ENCODE results near the gene MYO9B. TPM values are rescaled to one million over a fixed set of nuclear protein-coding genes. Genes with fewer than 3 reads are reported as not detected.

Gene MYO9B
- total and polyA plus RNA-seq, 2 of the 13 experiments (the other 11 are each of a cell fraction or from before 2014, with no cell fraction given) = 18.0 to 18.3 TPM

GRCh38 chr19:17242431-17243208, 167.0 kb downstream of the MYO9B start:
- in situ Hi-C loops (cut with HindIII; ENCODE audit: extremely low pct_ligation_motif_present, low pct_unique_long_range_greater_than_20kb) = no loop called here
- H3K9ac ChIP-seq (ENCODE audit: insufficient read depth, low read depth, low read length) = peak overlapping the region; percentile 90
- TF ChIP-seq POGZ (CRISPR knock-in tag; IDR thresholded peaks at IDR 0.05) = no peak
- TF ChIP-seq, protein P1, sequence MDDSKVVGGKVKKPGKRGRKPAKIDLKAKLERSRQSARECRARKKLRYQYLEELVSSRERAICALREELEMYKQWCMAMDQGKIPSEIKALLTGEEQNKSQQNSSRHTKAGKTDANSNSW (CRISPR knock-in tag; IDR thresholded peaks at IDR 0.05; ENCODE audit: borderline replicate concordance) = no peak
- no peak for TF ChIP-seq MAFG (CRISPR knock-in tag; IDR thresholded peaks at IDR 0.05)
- TF ChIP-seq TCF12 (IDR thresholded peaks at IDR 0.05) = no peak
- no peak for TF ChIP-seq TCF12 (CRISPR knock-in tag; IDR thresholded peaks at IDR 0.05)
- TF ChIP-seq, protein P2, sequence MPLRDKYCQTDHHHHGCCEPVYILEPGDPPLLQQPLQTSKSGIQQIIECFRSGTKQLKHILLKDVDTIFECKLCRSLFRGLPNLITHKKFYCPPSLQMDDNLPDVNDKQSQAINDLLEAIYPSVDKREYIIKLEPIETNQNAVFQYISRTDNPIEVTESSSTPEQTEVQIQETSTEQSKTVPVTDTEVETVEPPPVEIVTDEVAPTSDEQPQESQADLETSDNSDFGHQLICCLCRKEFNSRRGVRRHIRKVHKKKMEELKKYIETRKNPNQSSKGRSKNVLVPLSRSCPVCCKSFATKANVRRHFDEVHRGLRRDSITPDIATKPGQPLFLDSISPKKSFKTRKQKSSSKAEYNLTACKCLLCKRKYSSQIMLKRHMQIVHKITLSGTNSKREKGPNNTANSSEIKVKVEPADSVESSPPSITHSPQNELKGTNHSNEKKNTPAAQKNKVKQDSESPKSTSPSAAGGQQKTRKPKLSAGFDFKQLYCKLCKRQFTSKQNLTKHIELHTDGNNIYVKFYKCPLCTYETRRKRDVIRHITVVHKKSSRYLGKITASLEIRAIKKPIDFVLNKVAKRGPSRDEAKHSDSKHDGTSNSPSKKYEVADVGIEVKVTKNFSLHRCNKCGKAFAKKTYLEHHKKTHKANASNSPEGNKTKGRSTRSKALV (CRISPR knock-in tag; IDR thresholded peaks at IDR 0.05) = no peak
- no peak for TF ChIP-seq ZNF891 (CRISPR knock-in tag; IDR thresholded peaks at IDR 0.05)
- TF ChIP-seq CBFB (CRISPR knock-in tag; IDR thresholded peaks at IDR 0.05) = no peak
- TF ChIP-seq THYN1 (CRISPR knock-in tag; IDR thresholded peaks at IDR 0.05; ENCODE audit: borderline replicate concordance, low read depth) = no peak
- no peak for TF ChIP-seq ZNF20 (CRISPR knock-in tag; IDR thresholded peaks at IDR 0.05)
- TF ChIP-seq ZNF644 (CRISPR knock-in tag; IDR thresholded peaks at IDR 0.05; ENCODE audit: low read depth) = no peak
- TF ChIP-seq PCBP2 (optimal IDR thresholded peaks at IDR 0.05; ENCODE audit: low read depth, low read length, poor library complexity, severe bottlenecking) = no peak
- TF ChIP-seq, protein P3, sequence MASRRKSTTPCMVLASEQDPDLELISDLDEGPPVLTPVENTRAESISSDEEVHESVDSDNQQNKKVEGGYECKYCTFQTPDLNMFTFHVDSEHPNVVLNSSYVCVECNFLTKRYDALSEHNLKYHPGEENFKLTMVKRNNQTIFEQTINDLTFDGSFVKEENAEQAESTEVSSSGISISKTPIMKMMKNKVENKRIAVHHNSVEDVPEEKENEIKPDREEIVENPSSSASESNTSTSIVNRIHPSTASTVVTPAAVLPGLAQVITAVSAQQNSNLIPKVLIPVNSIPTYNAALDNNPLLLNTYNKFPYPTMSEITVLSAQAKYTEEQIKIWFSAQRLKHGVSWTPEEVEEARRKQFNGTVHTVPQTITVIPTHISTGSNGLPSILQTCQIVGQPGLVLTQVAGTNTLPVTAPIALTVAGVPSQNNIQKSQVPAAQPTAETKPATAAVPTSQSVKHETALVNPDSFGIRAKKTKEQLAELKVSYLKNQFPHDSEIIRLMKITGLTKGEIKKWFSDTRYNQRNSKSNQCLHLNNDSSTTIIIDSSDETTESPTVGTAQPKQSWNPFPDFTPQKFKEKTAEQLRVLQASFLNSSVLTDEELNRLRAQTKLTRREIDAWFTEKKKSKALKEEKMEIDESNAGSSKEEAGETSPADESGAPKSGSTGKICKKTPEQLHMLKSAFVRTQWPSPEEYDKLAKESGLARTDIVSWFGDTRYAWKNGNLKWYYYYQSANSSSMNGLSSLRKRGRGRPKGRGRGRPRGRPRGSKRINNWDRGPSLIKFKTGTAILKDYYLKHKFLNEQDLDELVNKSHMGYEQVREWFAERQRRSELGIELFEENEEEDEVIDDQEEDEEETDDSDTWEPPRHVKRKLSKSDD (CRISPR knock-in tag; IDR thresholded peaks at IDR 0.05; ENCODE audit: low read depth) = no peak
- peak; percentile 18; the same call in 1 of the 2 replicates for TF ChIP-seq ZFY (CRISPR knock-in tag; IDR thresholded peaks at IDR 0.05)
- no peak for TF ChIP-seq ZNF547 (CRISPR knock-in tag; IDR thresholded peaks at IDR 0.05)
- TF ChIP-seq REXO4 (CRISPR knock-in tag; IDR thresholded peaks at IDR 0.05; ENCODE audit: borderline replicate concordance) = no peak

More at GRCh38 chr19:17242431-17243208, 167.0 kb downstream of the MYO9B start:
- ChIA-PET CTCF (ENCODE audit: low intra/inter-chr PET ratio, low total read pairs) (no interaction called here), POLR2A (interaction anchor here (0.6 to 9.0 kb wide), 8 partner anchors 8 to 28 kb away, joined by 3 to 178 read pairs (median 20); partner anchors contain the start of genes BABAM1, OCEL1 and USE1)
- Histone ChIP-seq H3K9me3 (ENCODE audit: low read length) (no peaks in the 10 kb centered on the region), H3K79me2 (ENCODE audit: insufficient read depth, low read length) (peaks cover 58% of the 10 kb centered on the region), H4K20me1 (ENCODE audit: insufficient read depth, low read length) (peaks cover 27% of the 10 kb centered on the region; the same call in 1 of the 2 replicates), H3K4me2 (ENCODE audit: low read depth, low read length) (peak overlapping the region; percentile 99), H2AFZ (ENCODE audit: low read length) (no peak overlapping the region), H3K4me1 (ENCODE audit: insufficient read depth, low read length) (peaks cover 72% of the 10 kb centered on the region), H3K4me3 (replicated peaks in 1 of 3; ENCODE audit: insufficient read depth in 1 of 3, low read depth in 2 of 3, low read length in 3 of 3) (peak overlapping the region; percentile 87 to 92 (median 89)), H3K27ac (ENCODE audit: extremely low read length, insufficient read depth, low read length) (peak overlapping the region; percentile 95), H3K36me3 (replicated peaks in 1 of 2; ENCODE audit: control insufficient read depth in 1 of 2, insufficient read depth in 2 of 2, low read length in 2 of 2) (peaks cover 6 to 11% of the 10 kb centered on the region in 2 experiments; a peak in 4 of 5 replicates), H3K27me3 (ENCODE audit: control insufficient read depth in 1 of 2, insufficient read depth in 2 of 2, low read length in 2 of 2) (no peaks in the 10 kb centered on the region)
- WGBS (ENCODE audit: low lambda C conversion rate) = no CpG with 5 or more reads among the region's 8 CpGs
- DNase-seq (ENCODE audit: low spot score) (no peak), FAIRE-seq (no peak), ATAC-seq (no peak)
- no TSS peak for BruUV-seq (replicated peaks)
- intact Hi-C loops (cut with micrococcal nuclease; ENCODE audit: unreplicated experiment) = no loop called here
